Keratinocyte (primary cell): ENCODE measurements around the gene DCHS1. TPM values are rescaled to one million over a fixed set of nuclear protein-coding genes. Genes with fewer than 3 reads are reported as not detected.

Source experiments
- DNase-seq: peaks from one replicate; pipeline ENCODE4 v3.0.0-alpha.2; 2011; ENCODE audit warnings: low read depth, missing footprints, low spot score
- FAIRE-seq: peaks from 2 replicates; lab custom pipeline; 2011; peaks lifted over from hg19 to GRCh38; lab: Jason Lieb, UNC
- H2AFZ ChIP-seq: 2 replicates; pipeline ENCODE4 v1.6.0; 2012; ENCODE audit warnings: low read length, control low read depth, inconsistent platforms; ENCODE audit not compliant: control insufficient read depth
- H3K27ac ChIP-seq: 2 replicates; pipeline ENCODE4 v1.5.1; 2011; ENCODE audit warnings: low read length; ENCODE audit not compliant: control insufficient read depth, insufficient read depth
- H3K27me3 ChIP-seq: 3 replicates; pipeline ENCODE4 v1.6.0; 2011; ENCODE audit warnings: low read length; ENCODE audit not compliant: control insufficient read depth, insufficient read depth; ENCODE audit errors: extremely low read depth
- H3K36me3 ChIP-seq, 2 experiments: 2 replicates in 1 of 2; 3 replicates in 1 of 2; pipeline ENCODE4 v1.5.1; 2011; ENCODE audit warnings: low read length in 2 of 2, mild to moderate bottlenecking in 1 of 2; ENCODE audit not compliant: control insufficient read depth in 2 of 2, insufficient read depth in 2 of 2; ENCODE audit errors: extremely low read depth in 1 of 2
- H3K4me1 ChIP-seq: 3 replicates; pipeline ENCODE4 v1.5.1; 2011; ENCODE audit warnings: low read length; ENCODE audit not compliant: control insufficient read depth, insufficient read depth; ENCODE audit errors: extremely low read depth
- H3K4me2 ChIP-seq: 3 replicates; pipeline ENCODE4 v1.6.0; 2011; ENCODE audit warnings: low read depth, low read length; ENCODE audit not compliant: control insufficient read depth, insufficient read depth; ENCODE audit errors: extremely low read depth
- H3K4me3 ChIP-seq, 3 experiments: fragments of 200-600 bp in 1 of 3; sonication (generic) in 1 of 3; 2 replicates in 2 of 3; 3 replicates in 1 of 3; pipeline ENCODE4 v1.5.1; 2011 to 2016; ENCODE audit warnings: low read length in 3 of 3, mild to moderate bottlenecking in 3 of 3, control low read depth in 2 of 3, inconsistent platforms in 1 of 3, low read depth in 1 of 3, mixed read lengths in 1 of 3, mixed run types in 1 of 3, moderate library complexity in 1 of 3; ENCODE audit not compliant: control insufficient read depth in 2 of 3, insufficient read depth in 2 of 3; ENCODE audit errors: extremely low read depth in 1 of 3
- H3K79me2 ChIP-seq: 2 replicates; pipeline ENCODE4 v1.6.0; 2012; ENCODE audit warnings: low read length; ENCODE audit not compliant: control insufficient read depth, insufficient read depth
- H3K9ac ChIP-seq: 3 replicates; pipeline ENCODE4 v1.6.0; 2011; ENCODE audit warnings: low read length; ENCODE audit not compliant: control insufficient read depth, insufficient read depth; ENCODE audit errors: extremely low read depth
- H3K9me1 ChIP-seq: 3 replicates; pipeline ENCODE4 v1.6.0; 2011; ENCODE audit warnings: low read length; ENCODE audit not compliant: control insufficient read depth, insufficient read depth; ENCODE audit errors: extremely low read depth
- H3K9me3 ChIP-seq: 2 replicates; pipeline ENCODE4 v1.5.1; 2012; ENCODE audit warnings: low read depth, low read length; ENCODE audit not compliant: control insufficient read depth
- H4K20me1 ChIP-seq: 3 replicates; pipeline ENCODE4 v1.6.0; 2011; ENCODE audit warnings: low read length; ENCODE audit not compliant: control insufficient read depth, insufficient read depth; ENCODE audit errors: extremely low read depth
- CTCF ChIP-seq, 3 experiments: IDR thresholded peaks in 1 of 3; conservative IDR thresholded peaks in 1 of 3; optimal IDR thresholded peaks in 1 of 3; 2 replicates in 2 of 3; 3 replicates in 1 of 3; pipeline versions ENCODE3 to v1.5.1; 2011; ENCODE audit warnings: low read length in 3 of 3, mild to moderate bottlenecking in 3 of 3, moderate library complexity in 2 of 3, control low read depth in 1 of 3, inconsistent platforms in 1 of 3; ENCODE audit not compliant: insufficient read depth in 2 of 3; ENCODE audit errors: extremely low read depth in 1 of 3
- EZH2 ChIP-seq: IDR thresholded peaks from one replicate; pipeline ENCODE4 v1.6.1; 2012; ENCODE audit warnings: inconsistent platforms, mild to moderate bottlenecking, low read length, moderate library complexity
- dilution Hi-C: fragments of 300-500 bp; cut with MboI; formaldehyde crosslinking; loops from one replicate; pipeline ENCODE4 v1.7.0; 2020; ENCODE audit warnings: low sequenced_read_pairs; ENCODE audit not compliant: extremely low pct_ligation_motif_present
- polyA plus RNA-seq, 5 experiments: library from polyadenylated mRNA; depleted of rRNA in 3 of 5; stranded (reverse) in 3 of 5; stranded (forward) in 1 of 5; unstranded in 1 of 5; fragments of >200 nt; gene quantifications; 1 replicate in 1 of 5; 2 replicates in 3 of 5; 3 replicates in 1 of 5; pipeline versions ENCODE4 v1.2.1 to v1.2.3, GENCODE V29; 2011 to 2012; ENCODE audit warnings: missing spikeins in 2 of 5, low read depth in 1 of 5, low replicate concordance in 1 of 5

Gene DCHS1
- polyA plus RNA-seq, 1 donor (not counting 4 experiments of a cell fraction or from before 2014, with no cell fraction given), result 0.03 TPM

- dilution Hi-C loops, result no loop called here
- Histone ChIP-seq H3K9ac (no peak overlapping the region), H3K4me1 (no peaks in the 10 kb centered on the region), H3K27ac (no peak overlapping the region), H2AFZ (no peak overlapping the region), H3K27me3 (no peaks in the 10 kb centered on the region), H3K36me3 (no peaks in the 10 kb centered on the region), H3K4me3 (no peak overlapping the region), H4K20me1 (no peaks in the 10 kb centered on the region), H3K79me2 (no peaks in the 10 kb centered on the region), H3K9me3 (no peaks in the 10 kb centered on the region), H3K4me2 (no peak overlapping the region), H3K9me1 (no peaks in the 10 kb centered on the region)
- no peak for TF ChIP-seq CTCF (optimal IDR thresholded peaks at IDR 0.05 in 1 of 3, IDR thresholded peaks at IDR 0.05 in 1 of 3, conservative IDR thresholded peaks at IDR 0.05 in 1 of 3; ENCODE audit: extremely low read depth in 1 of 3, insufficient read depth in 2 of 3, low read length in 3 of 3)
- no peak for TF ChIP-seq EZH2
- FAIRE-seq (no peak), DNase-seq (no peak)
Measured at GRCh38 chr11:6674219-6674597, 18.6 kb upstream of the DCHS1 start.

GRCh38 chr11:6673523-6674218 lies 18.1 kb upstream of the DCHS1 start:
- Histone ChIP-seq H3K9me1 (no peaks in the 10 kb centered on the region), H3K9ac (no peak overlapping the region), H3K4me3 (no peak overlapping the region), H3K27me3 (no peaks in the 10 kb centered on the region), H3K4me2 (no peak overlapping the region), H3K27ac (no peak overlapping the region), H2AFZ (no peak overlapping the region), H3K9me3 (no peaks in the 10 kb centered on the region), H3K79me2 (no peaks in the 10 kb centered on the region), H4K20me1 (no peaks in the 10 kb centered on the region), H3K36me3 (no peaks in the 10 kb centered on the region), H3K4me1 (no peaks in the 10 kb centered on the region)
- TF ChIP-seq CTCF (optimal IDR thresholded peaks at IDR 0.05 in 1 of 3, IDR thresholded peaks at IDR 0.05 in 1 of 3, conservative IDR thresholded peaks at IDR 0.05 in 1 of 3; ENCODE audit: extremely low read depth in 1 of 3, insufficient read depth in 2 of 3, low read length in 3 of 3) (no peak), EZH2 (no peak)
- DNase-seq (no peak), FAIRE-seq (no peak)
- dilution Hi-C loops, result no loop called here
